Measurements from ENCODE around the gene CELF4. TPM values are rescaled to one million over a fixed set of nuclear protein-coding genes. Genes with fewer than 3 reads are reported as not detected.

CELF4 gene
- total and polyA plus RNA-seq, 4 donors, result 0.24 to 3.0 (median 1.3) TPM

- WGBS, 2 donors, result 88 to 89% methylated on average over 27 of the region's 27 CpGs
- no peaks in the 10 kb centered on the region for H3K9me3 ChIP-seq (ENCODE audit: control insufficient read depth in 4 of 4, insufficient read depth in 3 of 4, low read length in 3 of 4)
- H3K4me3 ChIP-seq, result no peak overlapping the region
- H3K4me1 ChIP-seq (ENCODE audit: control insufficient read depth in 5 of 5, insufficient read depth in 5 of 5, low read length in 5 of 5), result peaks cover 0 to 3% (median 0%) of the 10 kb centered on the region in 5 donors
- no peak overlapping the region for H3K9ac ChIP-seq (ENCODE audit: insufficient read depth in 1 of 2, low read length in 2 of 2)
- no peak overlapping the region for H3K27ac ChIP-seq (ENCODE audit: low read depth in 1 of 2, low read length in 1 of 2)
- DNase-seq (no peak), ATAC-seq (ENCODE audit: insufficient read depth, low FRiP score) (no peak)
- no peak for TF ChIP-seq CTCF (IDR thresholded peaks at IDR 0.05; ENCODE audit: control extremely low read depth, extremely low read depth)
- H3K36me3 ChIP-seq (ENCODE audit: control insufficient read depth in 4 of 4, insufficient read depth in 4 of 4, low read length in 4 of 4), result no peaks in the 10 kb centered on the region
- no peaks in the 10 kb centered on the region for H3K27me3 ChIP-seq (ENCODE audit: control insufficient read depth in 3 of 3, insufficient read depth in 3 of 3, low read length in 2 of 3)
These were observed 228.9 kb downstream of the CELF4 start for GRCh38 chr18:37336568-37337285.

GRCh38 chr18:37335409-37335736 is 230.2 kb downstream of the CELF4 start:
- no peaks in the 10 kb centered on the region for H3K36me3 ChIP-seq (ENCODE audit: control insufficient read depth in 4 of 4, insufficient read depth in 4 of 4, low read length in 4 of 4)
- no peak overlapping the region for H3K4me3 ChIP-seq
- DNase-seq, result peak in 1 of 3 donors; percentile 21
- 49 to 74% methylated on average over 3 of the region's 3 CpGs for WGBS, 2 donors
- H3K27ac ChIP-seq (ENCODE audit: low read depth in 1 of 2, low read length in 1 of 2), result no peak overlapping the region
- ATAC-seq (ENCODE audit: insufficient read depth, low FRiP score), result no peak
- H3K9me3 ChIP-seq (ENCODE audit: control insufficient read depth in 4 of 4, insufficient read depth in 3 of 4, low read length in 3 of 4), result peaks cover 0 to 3% (median 0%) of the 10 kb centered on the region in 4 donors
- H3K27me3 ChIP-seq (ENCODE audit: control insufficient read depth in 3 of 3, insufficient read depth in 3 of 3, low read length in 2 of 3), result no peaks in the 10 kb centered on the region
- peaks cover 0 to 3% (median 0%) of the 10 kb centered on the region in 5 donors for H3K4me1 ChIP-seq (ENCODE audit: control insufficient read depth in 5 of 5, insufficient read depth in 5 of 5, low read length in 5 of 5)
- no peak for TF ChIP-seq CTCF (IDR thresholded peaks at IDR 0.05; ENCODE audit: control extremely low read depth, extremely low read depth)
- no peak overlapping the region for H3K9ac ChIP-seq (ENCODE audit: insufficient read depth in 1 of 2, low read length in 2 of 2)

GRCh38 chr18:37334631-37335408 is 230.8 kb downstream of the CELF4 start:
- Histone ChIP-seq H3K27me3 (ENCODE audit: control insufficient read depth in 3 of 3, insufficient read depth in 3 of 3, low read length in 2 of 3) (no peaks in the 10 kb centered on the region), H3K4me1 (ENCODE audit: control insufficient read depth in 5 of 5, insufficient read depth in 5 of 5, low read length in 5 of 5) (peaks cover 0 to 3% (median 0%) of the 10 kb centered on the region in 5 donors), H3K9me3 (ENCODE audit: control insufficient read depth in 4 of 4, insufficient read depth in 3 of 4, low read length in 3 of 4) (peaks cover 0 to 3% (median 0%) of the 10 kb centered on the region in 4 donors), H3K4me3 (no peak overlapping the region), H3K9ac (ENCODE audit: insufficient read depth in 1 of 2, low read length in 2 of 2) (no peak overlapping the region), H3K36me3 (ENCODE audit: control insufficient read depth in 4 of 4, insufficient read depth in 4 of 4, low read length in 4 of 4) (no peaks in the 10 kb centered on the region), H3K27ac (ENCODE audit: low read depth in 1 of 2, low read length in 1 of 2) (no peak overlapping the region)
- no peak for TF ChIP-seq CTCF (IDR thresholded peaks at IDR 0.05; ENCODE audit: control extremely low read depth, extremely low read depth)
- 68 to 82% methylated on average over 23 of the region's 23 CpGs for WGBS, 2 donors
- DNase-seq (no peak), ATAC-seq (ENCODE audit: insufficient read depth, low FRiP score) (no peak)
